ENCODE data around the gene IGF2BP2. TPM values are rescaled to one million over a fixed set of nuclear protein-coding genes. Genes with fewer than 3 reads are reported as not detected.

IGF2BP2 gene
- total and polyA plus RNA-seq, 9 of the 15 experiments (the other 6 are each of a cell fraction or from before 2014, with no cell fraction given), result 3.2 to 59.6 (median 30.5) TPM

DNA sequence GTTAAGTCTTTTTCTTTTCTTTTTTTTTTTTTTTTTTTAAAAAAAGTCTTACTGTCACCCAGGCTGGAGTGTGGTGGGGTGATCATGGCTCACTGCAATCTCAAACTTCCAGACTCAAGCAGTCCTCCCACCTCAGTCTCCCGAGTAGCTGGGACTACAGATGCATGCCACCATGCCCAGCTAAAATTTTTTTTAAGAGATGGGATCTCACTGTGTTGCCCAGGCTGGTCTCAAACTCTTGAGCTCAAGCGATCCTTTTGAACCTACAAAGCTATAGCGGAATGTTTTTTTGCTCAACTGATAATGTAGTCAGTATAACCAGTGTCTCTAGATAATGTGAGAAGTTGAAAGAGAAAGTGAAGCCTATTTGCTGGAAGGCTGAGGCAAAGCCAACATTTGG is 3.9 kb upstream of the IGF2BP2 start:
- no peak for DNase-seq (ENCODE audit: extremely low read depth in 1 of 4, low spot score in 3 of 4)
- no peak for FAIRE-seq
- CTCF ChIA-PET (ENCODE audit: low intra/inter-chr PET ratio), result no interaction called here
- TF ChIP-seq ZNF121 (CRISPR knock-in tag; conservative IDR thresholded peaks at IDR 0.05), result peak; percentile 70
- TF ChIP-seq, protein P1, sequence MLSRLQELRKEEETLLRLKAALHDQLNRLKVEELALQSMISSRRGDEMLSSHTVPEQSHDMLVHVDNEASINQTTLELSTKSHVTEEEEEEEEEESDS (CRISPR knock-in tag; IDR thresholded peaks at IDR 0.05), result no peak
- Histone ChIP-seq H3K4me3 (no peak overlapping the region), H2AFZ (ENCODE audit: low read depth, low read length) (no peak overlapping the region), H3K27ac (ENCODE audit: extremely low read depth, low read depth, low read length) (no peak overlapping the region), H3K9me1 (ENCODE audit: control insufficient read depth, insufficient read depth, low read length) (no peaks in the 10 kb centered on the region), H3K36me3 (ENCODE audit: control insufficient read depth, insufficient read depth, low read length) (peaks cover 22% of the 10 kb centered on the region; the same call in 2 of the 3 replicates), H3K9me3 (replicated peaks; ENCODE audit: control insufficient read depth, insufficient read depth, low read depth, low read length) (peaks cover 4% of the 10 kb centered on the region), H3K79me2 (ENCODE audit: control insufficient read depth, insufficient read depth, low read length) (peaks cover 26% of the 10 kb centered on the region), H3K4me1 (replicated peaks in 1 of 2; ENCODE audit: control insufficient read depth in 2 of 2, insufficient read depth in 2 of 2, low read length in 2 of 2) (peaks cover 6 to 17% of the 10 kb centered on the region in 2 experiments; a peak in 4 of 5 replicates), H3K4me2 (ENCODE audit: insufficient read depth, low read length) (no peak overlapping the region), H4K20me1 (replicated peaks; ENCODE audit: control insufficient read depth, insufficient read depth, low read length) (no peaks in the 10 kb centered on the region), H3K9ac (ENCODE audit: insufficient read depth in 1 of 2, low read depth in 2 of 2, low read length in 2 of 2) (no peak overlapping the region), H3K27me3 (ENCODE audit: control insufficient read depth in 2 of 2, insufficient read depth in 2 of 2, low read length in 2 of 2) (no peaks in the 10 kb centered on the region)
- BruUV-seq (replicated peaks), result no TSS peak
- POLR2A ChIA-PET, result interaction anchor here (0.8 to 2.2 kb wide), 2 partner anchors 13 kb away, joined by 5 to 7 read pairs; no protein-coding TSS in a partner anchor
- WGBS (ENCODE audit: insufficient coverage, low coverage, missing lambda C conversion rate), result 82% methylated on average over 3 of the region's 3 CpGs
- ATAC-seq, result no peak
- intact Hi-C loops (cut with micrococcal nuclease), result no loop called here
- in situ Hi-C loops (cut with MboI), result no loop called here

GRCh38 chr3:185827595-185828344 is 2.9 kb upstream of the IGF2BP2 start:
- Histone ChIP-seq H3K9me3 (replicated peaks; ENCODE audit: control insufficient read depth, insufficient read depth, low read depth, low read length) (peaks cover 4% of the 10 kb centered on the region), H4K20me1 (replicated peaks; ENCODE audit: control insufficient read depth, insufficient read depth, low read length) (no peaks in the 10 kb centered on the region), H3K4me1 (replicated peaks in 1 of 2; ENCODE audit: control insufficient read depth in 2 of 2, insufficient read depth in 2 of 2, low read length in 2 of 2) (peaks cover 6 to 21% of the 10 kb centered on the region in 2 experiments; a peak in 4 of 5 replicates), H2AFZ (ENCODE audit: low read depth, low read length) (no peak overlapping the region), H3K79me2 (ENCODE audit: control insufficient read depth, insufficient read depth, low read length) (peaks cover 36% of the 10 kb centered on the region), H3K27ac (ENCODE audit: extremely low read depth, low read depth, low read length) (no peak overlapping the region), H3K4me2 (ENCODE audit: insufficient read depth, low read length) (no peak overlapping the region), H3K4me3 (no peak overlapping the region), H3K27me3 (ENCODE audit: control insufficient read depth in 2 of 2, insufficient read depth in 2 of 2, low read length in 2 of 2) (no peaks in the 10 kb centered on the region), H3K9ac (ENCODE audit: insufficient read depth in 1 of 2, low read depth in 2 of 2, low read length in 2 of 2) (no peak overlapping the region), H3K36me3 (ENCODE audit: control insufficient read depth, insufficient read depth, low read length) (peaks cover 22% of the 10 kb centered on the region; the same call in 2 of the 3 replicates), H3K9me1 (ENCODE audit: control insufficient read depth, insufficient read depth, low read length) (no peaks in the 10 kb centered on the region)
- intact Hi-C loops (cut with micrococcal nuclease), result no loop called here
- ChIA-PET POLR2A (interaction anchor here (0.7 to 2.2 kb wide), 2 partner anchors 14 to 179 kb away, joined by 3 to 7 read pairs; no protein-coding TSS in a partner anchor), CTCF (ENCODE audit: low intra/inter-chr PET ratio) (no interaction called here)
- no TSS peak for BruUV-seq (replicated peaks)
- in situ Hi-C loops (cut with MboI), result no loop called here
- DNase-seq (ENCODE audit: extremely low read depth in 1 of 4, low spot score in 3 of 4), result no peak
- no peak for FAIRE-seq
- 92% methylated on average over 10 of the region's 10 CpGs for WGBS (ENCODE audit: insufficient coverage, low coverage, missing lambda C conversion rate)
- no peak for ATAC-seq
- TF ChIP-seq MAFK (IDR thresholded peaks at IDR 0.05; ENCODE audit: low read length) (no peak), ZBTB33 (CRISPR knock-in tag; IDR thresholded peaks at IDR 0.05) (peak; percentile 93), ZNF232 (CRISPR knock-in tag; IDR thresholded peaks at IDR 0.05) (no peak), ZNF586 (CRISPR knock-in tag; conservative IDR thresholded peaks at IDR 0.05) (no peak), ZNF347 (CRISPR knock-in tag; IDR thresholded peaks at IDR 0.05; ENCODE audit: low read depth) (no peak), ZNF311 (CRISPR knock-in tag; IDR thresholded peaks at IDR 0.05) (no peak), CBX3 (IDR thresholded peaks at IDR 0.05; ENCODE audit: borderline replicate concordance in 1 of 2, low read length in 2 of 2) (peak in 1 of 2 experiments; percentile 42; a peak in 1 of 3 replicates)
- TF ChIP-seq, protein P2, sequence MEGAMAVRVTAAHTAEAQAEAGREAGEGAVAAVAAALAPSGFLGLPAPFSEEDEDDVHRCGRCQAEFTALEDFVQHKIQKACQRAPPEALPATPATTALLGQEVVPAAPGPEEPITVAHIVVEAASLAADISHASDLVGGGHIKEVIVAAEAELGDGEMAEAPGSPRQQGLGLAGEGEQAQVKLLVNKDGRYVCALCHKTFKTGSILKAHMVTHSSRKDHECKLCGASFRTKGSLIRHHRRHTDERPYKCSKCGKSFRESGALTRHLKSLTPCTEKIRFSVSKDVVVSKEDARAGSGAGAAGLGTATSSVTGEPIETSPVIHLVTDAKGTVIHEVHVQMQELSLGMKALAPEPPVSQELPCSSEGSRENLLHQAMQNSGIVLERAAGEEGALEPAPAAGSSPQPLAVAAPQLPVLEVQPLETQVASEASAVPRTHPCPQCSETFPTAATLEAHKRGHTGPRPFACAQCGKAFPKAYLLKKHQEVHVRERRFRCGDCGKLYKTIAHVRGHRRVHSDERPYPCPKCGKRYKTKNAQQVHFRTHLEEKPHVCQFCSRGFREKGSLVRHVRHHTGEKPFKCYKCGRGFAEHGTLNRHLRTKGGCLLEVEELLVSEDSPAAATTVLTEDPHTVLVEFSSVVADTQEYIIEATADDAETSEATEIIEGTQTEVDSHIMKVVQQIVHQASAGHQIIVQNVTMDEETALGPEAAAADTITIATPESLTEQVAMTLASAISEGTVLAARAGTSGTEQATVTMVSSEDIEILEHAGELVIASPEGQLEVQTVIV (CRISPR knock-in tag; IDR thresholded peaks at IDR 0.05; ENCODE audit: borderline replicate concordance), result no peak
